GM23248 (cell line): Measurements from ENCODE around the gene ZNF385D.

Experiments
- EZH2 ChIP-seq: fragments of 200-600 bp; sonication (generic); IDR thresholded peaks from 2 replicates; pipeline ENCODE4 v1.6.1; 2018; ENCODE audit warnings: antibody characterized with exemption, mild to moderate bottlenecking; ENCODE audit not compliant: insufficient read depth, poor library complexity, severe bottlenecking
- EZH2phosphoT487 ChIP-seq: fragments of 200-600 bp; sonication (generic); IDR thresholded peaks from 2 replicates; pipeline ENCODE4 v1.6.1; 2018; ENCODE audit warnings: antibody characterized with exemption, moderate library complexity, mild to moderate bottlenecking, low read depth; ENCODE audit not compliant: insufficient read depth

DNA sequence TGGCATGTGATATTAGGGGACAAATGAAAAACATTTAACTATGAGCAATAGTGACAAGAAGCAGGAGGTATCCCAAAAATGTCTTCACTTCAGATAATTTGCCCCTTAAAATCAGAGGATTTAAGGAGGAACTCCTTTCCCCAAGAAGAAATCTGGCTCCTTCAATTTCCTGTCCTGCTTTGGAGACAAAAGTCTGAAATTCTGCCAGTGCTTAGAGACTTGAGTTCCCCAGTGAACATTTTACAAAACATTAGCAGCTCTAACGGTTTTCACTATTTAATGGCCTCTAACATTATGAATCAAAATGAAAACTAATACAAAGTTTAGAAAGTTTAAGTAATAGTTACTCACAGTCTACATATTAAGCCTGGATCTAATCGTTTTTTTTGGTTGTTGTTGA, 40.3 kb upstream of the ZNF385D start:
- TF ChIP-seq EZH2 (no peak), EZH2phosphoT487 (no peak)
